Naive thymus-derived CD4-positive, alpha-beta T cell (primary cell): ENCODE data around the gene EHD3. TPM values are rescaled to one million over a fixed set of nuclear protein-coding genes. Genes with fewer than 3 reads are reported as not detected.

Experiments used
- polyA plus RNA-seq, 2 donors: library from polyadenylated mRNA; unstranded; fragments of 300-500 nt; fragmentation: Illumina TruSeq; gene quantifications; one replicate each; pipeline ENCODE4 v1.2.3, GENCODE V29; 2021
- total RNA-seq, 6 experiments: library from RNA in 5 of 6; stranded (reverse) in 5 of 6; gene quantifications; 1 replicate in 5 of 6; 2 replicates in 1 of 6; pipeline ENCODE4 v1.2.3 and lab custom pipeline; 2021 to 2026

EHD3 gene
- total and polyA plus RNA-seq, 7 experiments from 2014 or later, result 1.6 to 4.6 (median 3.8) TPM

Other genes starting within 250 kb of the EHD3 start
- gene GALNT14, start 95.7 kb upstream of the EHD3 start, total RNA-seq, result 1 to 10 TPM in 1 of 5 experiments, under 1 TPM in 1, not detected in 3; 0.64 to 1.1 TPM
- gene GALNT14, start 95.7 kb upstream of the EHD3 start, polyA plus RNA-seq, result not detected
- under 1 TPM; 0.24 to 0.92 (median 0.62) TPM for gene CAPN14, start 16.6 kb upstream of the EHD3 start, total RNA-seq
- under 1 TPM; 0.16 to 0.30 TPM for gene CAPN14, start 16.6 kb upstream of the EHD3 start, polyA plus RNA-seq
- gene XDH, start 180.6 kb downstream of the EHD3 start, total RNA-seq, result under 1 TPM in 1 of 5 experiments, not detected in 4; 0.36 TPM
- not detected for gene XDH, start 180.6 kb downstream of the EHD3 start, polyA plus RNA-seq